Activated CD8-positive, alpha-beta memory T cell treated with anti-CD3 and anti-CD28 coated beads, Interleukin-2, amount 50 U/mL, for 24 hours (primary cell): ENCODE data around the gene HLA-DPA1.

Experiments
- DNase-seq: peaks from one replicate; pipeline ENCODE4 v3.0.0-alpha.2; 2020; ENCODE audit errors: extremely low read depth

Gene HLA-DPA1

DNA sequence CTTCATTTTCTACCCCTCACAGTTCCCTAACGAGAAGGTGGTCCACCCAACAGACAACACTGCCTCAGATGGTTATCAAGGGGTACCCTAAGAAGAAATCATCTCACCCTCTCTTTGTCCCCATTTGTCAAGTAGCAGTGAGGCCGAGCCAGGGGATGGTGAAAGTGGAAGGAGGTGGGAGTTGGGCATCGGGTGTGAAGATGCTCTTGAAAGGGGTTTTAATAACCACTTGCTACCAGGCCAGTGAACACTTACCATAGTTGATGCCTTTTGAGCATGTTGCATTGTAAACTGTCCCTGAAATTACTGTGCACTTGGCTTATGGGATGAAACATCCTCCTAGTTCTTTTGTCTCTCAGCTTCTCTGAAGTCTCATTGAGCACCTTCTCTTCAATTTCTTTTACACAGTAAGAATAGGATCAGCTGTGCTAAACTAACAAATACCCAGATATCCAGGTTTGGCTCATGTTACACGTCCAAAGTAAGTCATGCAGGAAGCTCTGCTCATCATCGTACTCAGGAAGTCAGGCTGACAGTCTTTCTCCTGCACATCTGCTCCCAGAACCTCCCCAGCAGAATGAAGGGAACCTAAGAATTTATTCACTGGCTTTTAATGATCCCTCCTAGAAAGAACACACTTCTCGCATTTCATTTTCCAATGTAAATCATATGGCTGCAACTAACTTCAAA, 15.6 kb upstream of the HLA-DPA1 start:
- no peak for DNase-seq

DNA sequence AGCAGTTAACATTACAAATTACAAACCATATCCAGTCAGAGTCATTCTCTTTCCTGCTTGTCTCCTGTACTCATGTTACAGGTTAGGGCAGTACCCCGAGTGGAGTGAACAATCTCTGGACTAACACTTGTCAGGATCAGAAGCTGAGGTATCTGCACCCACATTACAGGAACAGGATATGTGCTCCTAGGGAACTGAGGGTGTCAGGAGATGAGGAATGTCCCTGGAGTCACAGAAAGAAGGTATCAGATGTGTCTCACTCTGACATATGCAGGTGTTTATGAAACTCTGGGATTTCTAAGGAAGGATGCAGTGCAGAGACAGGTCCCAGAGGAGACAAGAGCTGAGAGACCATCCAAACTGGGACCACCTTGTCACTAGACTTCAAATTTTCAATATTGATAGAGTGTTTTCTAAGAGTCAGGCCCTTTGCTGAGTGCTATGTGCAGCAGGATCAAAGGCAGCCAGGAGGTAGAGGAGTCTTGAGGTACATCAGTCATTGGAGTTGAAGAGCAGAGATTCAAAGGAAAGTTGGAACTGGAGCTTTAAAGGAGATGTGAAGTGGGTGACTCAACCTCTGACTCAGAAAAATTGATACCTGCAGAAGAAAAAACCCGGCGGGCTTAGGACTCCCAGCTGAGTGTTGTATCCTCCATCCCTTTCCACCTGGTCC, 14.9 kb upstream of the HLA-DPA1 start:
- DNase-seq: no peak

- DNase-seq: no peak
Measured at GRCh38 chr6:33085627-33086026, 12.2 kb upstream of the HLA-DPA1 start.

- DNase-seq: no peak
Measured at GRCh38 chr6:33082702-33083101, 9.3 kb upstream of the HLA-DPA1 start.

DNA sequence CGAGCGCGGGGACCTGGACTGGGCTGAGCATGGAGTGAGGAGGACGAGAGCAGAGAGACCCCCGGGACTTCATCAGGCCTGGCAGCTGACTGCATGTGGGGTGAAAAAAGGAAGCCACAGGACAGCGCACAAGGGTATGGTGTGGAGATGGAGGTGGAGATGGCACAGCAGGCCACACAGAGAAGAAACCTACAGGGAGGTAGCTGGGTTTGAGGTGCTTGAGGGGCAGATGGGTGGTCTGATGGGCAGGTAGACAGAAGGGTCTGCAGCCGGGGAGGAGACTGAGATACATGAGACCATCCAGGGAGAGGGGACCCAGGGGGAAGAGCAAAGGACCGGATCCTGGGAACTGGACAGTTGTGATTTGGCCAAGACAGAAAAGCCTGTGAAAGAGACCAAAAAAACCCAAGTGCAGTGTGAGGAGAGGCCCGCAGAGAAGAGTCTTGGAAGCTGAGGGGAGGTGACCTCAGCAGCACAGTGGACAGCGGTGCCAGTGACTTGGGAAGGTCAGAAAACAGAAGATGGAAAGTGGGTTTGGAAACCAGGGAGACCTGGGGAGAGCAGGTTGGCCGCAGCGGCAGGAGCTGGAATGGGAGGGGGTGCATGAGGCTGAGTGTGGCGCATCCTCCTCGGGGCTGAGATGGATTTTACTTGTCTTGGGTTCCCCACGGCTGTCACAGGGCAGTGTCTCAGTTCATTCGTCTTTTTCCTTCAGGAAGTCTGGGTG, 7.8 kb upstream of the HLA-DPA1 start:
- DNase-seq: no peak

GRCh38 chr6:33080127-33081089, 7.0 kb upstream of the HLA-DPA1 start:
- no peak for DNase-seq

- no peak for DNase-seq
Measured at GRCh38 chr6:33079580-33079979, 6.1 kb upstream of the HLA-DPA1 start.

DNA sequence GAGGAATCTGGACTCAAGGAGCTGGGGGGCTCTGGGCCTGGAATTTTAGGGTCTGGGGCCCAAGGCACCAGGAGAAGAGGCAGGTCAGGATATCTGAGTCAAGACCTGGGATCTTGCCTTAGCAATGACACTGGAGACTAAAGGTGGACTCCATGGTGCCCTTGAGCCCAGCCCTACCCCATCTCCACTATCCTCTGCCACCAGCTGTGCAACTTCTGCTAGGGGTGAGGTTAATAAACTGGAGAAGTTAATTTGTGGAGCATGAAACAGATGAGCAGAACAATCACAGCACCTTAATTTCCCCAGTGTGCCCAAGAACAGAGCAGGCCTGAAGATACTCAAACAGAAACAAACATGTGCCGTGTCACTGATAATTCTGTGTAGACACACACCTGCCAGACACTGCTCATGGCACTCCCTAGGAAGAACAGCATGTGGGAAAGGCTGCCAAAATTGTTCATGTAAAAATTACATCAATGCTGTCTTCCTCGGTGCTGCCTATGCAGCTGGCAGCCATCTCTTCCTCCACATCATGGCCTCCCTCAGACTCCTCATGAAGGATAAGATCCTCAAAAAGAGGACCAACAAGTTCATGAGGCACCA, 5.6 kb upstream of the HLA-DPA1 start:
- DNase-seq: no peak

GRCh38 chr6:33078442-33078841, 5.0 kb upstream of the HLA-DPA1 start:
- no peak for DNase-seq

- no peak for DNase-seq
Measured at GRCh38 chr6:33077908-33078307, 4.5 kb upstream of the HLA-DPA1 start.

- DNase-seq: no peak
Measured at GRCh38 chr6:33076406-33076934, 3.0 kb upstream of the HLA-DPA1 start.

GRCh38 chr6:33075568-33076405, 2.3 kb upstream of the HLA-DPA1 start, which contains the start of gene HLA-DPB1:
TSS of gene HLA-DPB1 (plus strand) at chr6:33075990. CDS start at chr6:33076042, 52 bp downstream.
- DNase-seq: no peak

DNA sequence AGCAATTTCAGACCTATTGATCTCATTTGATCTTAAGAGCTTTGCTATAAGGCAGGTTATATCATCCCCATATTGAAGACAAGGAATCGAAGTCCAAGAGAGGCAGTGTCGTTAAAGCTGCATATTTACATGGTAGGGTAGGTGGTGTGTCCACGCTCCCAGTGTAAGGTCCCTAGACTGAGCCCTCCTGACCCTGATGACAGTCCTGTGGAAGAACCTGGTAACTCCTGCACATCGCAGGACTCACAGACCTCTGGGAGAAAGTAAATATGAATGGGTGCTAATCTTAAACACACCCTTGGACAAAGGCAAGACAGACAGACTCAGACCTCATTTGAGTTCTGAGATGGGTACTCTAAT, 1.7 kb upstream of the HLA-DPA1 start:
- DNase-seq: no peak

DNA sequence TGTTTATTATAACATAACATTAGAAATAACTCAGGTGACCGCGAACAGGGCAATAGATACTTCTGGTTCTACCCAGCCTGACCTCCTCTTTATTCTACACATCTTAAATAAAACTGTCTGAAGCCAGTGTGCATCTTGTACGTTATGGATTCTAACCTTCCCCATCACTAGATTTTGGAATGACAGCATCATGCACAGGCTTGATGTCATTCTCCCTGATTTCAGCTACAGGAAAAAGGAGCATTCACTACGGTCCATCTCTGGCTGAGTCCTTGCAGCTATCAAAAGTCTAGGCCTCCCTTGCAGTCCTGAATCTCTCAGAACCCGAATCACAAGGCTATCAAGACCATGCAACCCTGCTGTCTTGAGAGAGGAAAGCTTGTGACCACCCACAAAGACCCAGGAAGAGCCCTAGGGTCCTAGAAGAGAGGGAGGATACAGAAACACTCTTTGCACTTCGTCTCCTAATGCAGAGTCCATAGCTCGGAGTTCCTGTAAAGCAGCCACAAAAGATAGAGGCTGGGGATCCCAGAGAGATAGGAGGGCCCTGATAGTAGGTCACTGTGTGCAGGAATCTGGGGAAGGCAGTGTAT, 845 bp downstream of the HLA-DPA1 start:
- DNase-seq: no peak

DNA sequence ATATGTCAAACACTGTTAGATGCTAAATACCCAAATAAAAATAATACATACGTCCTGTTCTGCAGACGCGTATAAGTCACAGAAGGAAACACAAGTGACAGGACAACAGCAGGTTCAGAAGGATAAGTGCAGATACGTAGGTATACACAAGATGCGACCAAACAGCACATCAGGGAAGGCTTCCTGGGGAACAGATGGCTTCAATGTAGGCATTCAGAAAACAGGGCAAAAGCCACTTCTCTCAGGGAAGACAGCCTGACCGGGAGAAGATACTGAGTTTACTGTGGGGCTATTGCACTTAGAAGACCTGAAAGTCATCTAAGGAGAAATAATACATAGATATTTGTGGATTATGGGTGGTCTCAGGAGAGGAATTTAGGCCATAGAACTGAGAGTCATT, 1.9 kb downstream of the HLA-DPA1 start:
- no peak for DNase-seq

- no peak for DNase-seq
Measured at GRCh38 chr6:33070909-33071308, 2.5 kb downstream of the HLA-DPA1 start.

DNA sequence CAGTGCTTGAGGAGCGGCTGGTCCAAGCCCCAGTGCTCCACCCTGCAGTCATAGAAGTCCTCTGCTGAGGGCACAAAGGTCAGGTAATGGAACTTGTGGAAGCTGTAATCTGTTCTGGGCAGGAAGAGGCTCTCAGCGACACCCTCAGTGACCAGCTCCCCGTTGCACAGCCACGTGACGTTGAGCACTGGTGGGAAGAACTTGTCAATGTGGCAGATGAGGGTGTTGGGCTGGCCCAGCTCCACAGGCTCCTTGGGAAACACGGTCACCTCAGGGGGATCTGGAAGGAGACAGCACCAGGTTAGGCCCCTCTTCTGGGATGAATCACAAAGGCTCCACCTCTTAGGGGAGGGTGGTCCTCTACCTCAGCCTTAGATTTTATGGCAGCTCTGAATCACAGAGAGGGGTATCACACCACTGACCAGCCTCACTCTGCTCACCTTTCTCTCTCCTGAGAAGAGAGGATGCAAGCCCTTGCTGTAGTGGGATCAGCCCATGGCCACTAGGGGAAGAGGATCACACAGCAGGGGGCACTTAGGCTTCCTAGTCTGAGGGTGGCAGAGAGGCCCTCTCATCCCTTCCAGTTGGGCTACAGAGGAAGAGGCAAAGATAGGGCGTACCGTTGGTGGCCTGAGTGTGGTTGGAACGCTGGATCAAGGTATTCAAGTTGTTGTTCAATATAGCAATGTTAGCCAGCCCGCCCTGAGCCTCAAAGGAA, 4.3 kb downstream of the HLA-DPA1 start:
- no peak for DNase-seq

GRCh38 chr6:33066917-33067521, 6.4 kb downstream of the HLA-DPA1 start:
- no peak for DNase-seq

GRCh38 chr6:33065312-33065711, 8.1 kb downstream of the HLA-DPA1 start:
- DNase-seq: no peak
